GM12865 (cell line): ENCODE measurements around the gene TDRD7.

ENCODE experiments used
- DNase-seq: peaks from one replicate; pipeline ENCODE4 v3.0.0; 2010; ENCODE audit warnings: low read depth
- H3K4me3 ChIP-seq: 2 replicates; pipeline ENCODE4 v1.5.1; 2011; ENCODE audit warnings: mild to moderate bottlenecking, low read depth, low read length, control low read depth
- CTCF ChIP-seq: IDR thresholded peaks from 2 replicates; pipeline ENCODE4 v1.5.1; 2011; ENCODE audit warnings: low read length, control low read depth, low read depth, inconsistent platforms; ENCODE audit not compliant: insufficient read depth; ENCODE audit errors: missing control alignments

The TDRD7 gene

GRCh38 chr9:97396256-97396655, 15.6 kb upstream of the TDRD7 start:
- DNase-seq: no peak
- no peak for TF ChIP-seq CTCF
- no peak overlapping the region for H3K4me3 ChIP-seq

- peak; percentile 84 for DNase-seq
These were observed 14.7 kb upstream of the TDRD7 start for GRCh38 chr9:97397220-97397619.

GRCh38 chr9:97398999-97399758, 12.7 kb upstream of the TDRD7 start:
- H3K4me3 ChIP-seq: no peak overlapping the region
- peak; percentile 100 for TF ChIP-seq CTCF
- DNase-seq: peak; percentile 88

More at GRCh38 chr9:97397220-97397619, 14.7 kb upstream of the TDRD7 start:
- TF ChIP-seq CTCF: no peak
- H3K4me3 ChIP-seq: no peak overlapping the region

GRCh38 chr9:97403746-97404316, 8.1 kb upstream of the TDRD7 start:
- no peak for DNase-seq
- no peak overlapping the region for H3K4me3 ChIP-seq
- TF ChIP-seq CTCF: no peak

GRCh38 chr9:97405551-97405950, 6.3 kb upstream of the TDRD7 start:
- TF ChIP-seq CTCF: no peak
- DNase-seq: no peak
- no peak overlapping the region for H3K4me3 ChIP-seq

- TF ChIP-seq CTCF: no peak
- no peak for DNase-seq
These were observed 5.2 kb upstream of the TDRD7 start for GRCh38 chr9:97406620-97407177.

More at GRCh38 chr9:97406620-97407177, 5.2 kb upstream of the TDRD7 start:
- H3K4me3 ChIP-seq: no peak overlapping the region
